ENCODE data around the gene SUPV3L1.

DNA sequence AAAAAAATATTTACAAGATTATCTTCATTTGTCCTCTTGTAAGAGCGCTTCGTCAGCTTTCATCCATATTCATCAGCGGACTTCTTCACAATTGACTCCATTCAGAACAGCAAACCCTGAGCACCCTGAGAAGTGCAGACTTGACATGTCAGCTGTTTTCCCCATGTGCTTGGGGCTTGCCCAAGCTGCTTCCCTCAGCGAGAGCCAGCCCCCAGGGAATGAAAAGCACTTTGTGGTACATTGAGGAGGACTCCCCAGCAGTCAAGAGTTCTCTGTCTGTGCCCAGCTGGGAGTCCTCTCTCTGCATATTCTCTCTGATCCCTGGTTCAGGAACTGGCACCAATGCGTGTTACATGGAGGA is 62.8 kb downstream of the SUPV3L1 start:
- TF ChIP-seq, protein P1, sequence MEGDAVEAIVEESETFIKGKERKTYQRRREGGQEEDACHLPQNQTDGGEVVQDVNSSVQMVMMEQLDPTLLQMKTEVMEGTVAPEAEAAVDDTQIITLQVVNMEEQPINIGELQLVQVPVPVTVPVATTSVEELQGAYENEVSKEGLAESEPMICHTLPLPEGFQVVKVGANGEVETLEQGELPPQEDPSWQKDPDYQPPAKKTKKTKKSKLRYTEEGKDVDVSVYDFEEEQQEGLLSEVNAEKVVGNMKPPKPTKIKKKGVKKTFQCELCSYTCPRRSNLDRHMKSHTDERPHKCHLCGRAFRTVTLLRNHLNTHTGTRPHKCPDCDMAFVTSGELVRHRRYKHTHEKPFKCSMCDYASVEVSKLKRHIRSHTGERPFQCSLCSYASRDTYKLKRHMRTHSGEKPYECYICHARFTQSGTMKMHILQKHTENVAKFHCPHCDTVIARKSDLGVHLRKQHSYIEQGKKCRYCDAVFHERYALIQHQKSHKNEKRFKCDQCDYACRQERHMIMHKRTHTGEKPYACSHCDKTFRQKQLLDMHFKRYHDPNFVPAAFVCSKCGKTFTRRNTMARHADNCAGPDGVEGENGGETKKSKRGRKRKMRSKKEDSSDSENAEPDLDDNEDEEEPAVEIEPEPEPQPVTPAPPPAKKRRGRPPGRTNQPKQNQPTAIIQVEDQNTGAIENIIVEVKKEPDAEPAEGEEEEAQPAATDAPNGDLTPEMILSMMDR (conservative IDR thresholded peaks at IDR 0.05; ENCODE audit: low read depth, low read length), result no peak
- TF ChIP-seq EZH2 (IDR thresholded peaks at IDR 0.05; ENCODE audit: borderline replicate concordance, low read depth, low read length, poor library complexity, severe bottlenecking), result no peak
